ENCODE measurements around the gene SULF2. TPM values are rescaled to one million over a fixed set of nuclear protein-coding genes. Genes with fewer than 3 reads are reported as not detected.

SULF2 gene
- total RNA-seq, 1 donor, result 74.7 TPM

DNA sequence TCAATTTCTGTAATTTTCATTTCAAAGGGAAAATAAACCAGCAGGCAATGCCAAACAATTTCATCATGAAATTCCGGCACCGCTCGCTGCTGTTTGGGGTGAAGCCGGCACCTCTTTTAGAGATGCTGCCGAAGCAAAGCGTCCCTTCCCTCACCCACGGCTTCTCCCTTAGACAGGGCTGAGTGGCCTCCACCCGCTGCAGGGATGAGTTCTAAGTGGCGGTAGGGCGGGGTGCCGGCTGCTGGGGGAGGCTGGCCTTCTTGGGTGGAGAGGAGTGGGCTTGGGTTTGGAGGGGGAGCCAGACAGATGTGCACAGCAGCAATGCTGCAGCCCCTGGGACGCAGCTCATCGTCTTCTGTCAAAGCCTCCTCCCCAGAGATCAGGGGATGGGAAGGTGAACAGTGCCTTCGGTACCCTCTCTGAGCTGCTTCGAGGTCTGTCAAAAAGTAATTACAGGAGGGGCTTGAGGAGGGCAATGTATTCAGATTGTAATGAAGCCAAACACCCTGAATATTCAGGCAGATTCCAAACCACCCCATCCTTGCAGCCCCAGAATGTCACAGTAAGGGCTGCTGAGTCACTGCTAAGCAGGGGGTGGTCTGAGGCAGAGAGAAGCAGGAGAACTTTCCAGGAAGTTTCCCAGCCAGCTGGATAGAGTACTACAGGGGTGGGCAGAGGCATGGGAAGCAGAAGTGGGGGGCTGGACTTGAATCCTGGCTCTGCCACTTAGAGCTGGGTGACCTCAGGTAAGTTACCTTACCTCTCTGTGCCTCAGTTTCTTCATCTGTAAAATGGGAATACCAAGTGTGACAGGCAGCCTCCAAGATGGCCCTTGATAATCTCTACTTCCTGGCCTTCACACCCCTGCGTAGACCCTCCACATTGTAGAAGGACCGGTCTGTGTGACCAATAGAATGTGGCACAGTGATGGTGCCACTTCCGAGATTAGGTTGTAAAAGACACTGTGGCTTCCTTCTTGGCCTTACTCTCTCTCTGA, 96.6 kb downstream of the SULF2 start:
- no peaks in the 10 kb centered on the region for H3K27me3 ChIP-seq (ENCODE audit: insufficient read depth, low read length)
- no peak overlapping the region for H3K4me3 ChIP-seq (ENCODE audit: low read length)
- peaks cover 8% of the 10 kb centered on the region for H3K9me3 ChIP-seq (ENCODE audit: low read depth, low read length)
- no peaks in the 10 kb centered on the region for H3K4me1 ChIP-seq (ENCODE audit: insufficient read depth, low read length)

DNA sequence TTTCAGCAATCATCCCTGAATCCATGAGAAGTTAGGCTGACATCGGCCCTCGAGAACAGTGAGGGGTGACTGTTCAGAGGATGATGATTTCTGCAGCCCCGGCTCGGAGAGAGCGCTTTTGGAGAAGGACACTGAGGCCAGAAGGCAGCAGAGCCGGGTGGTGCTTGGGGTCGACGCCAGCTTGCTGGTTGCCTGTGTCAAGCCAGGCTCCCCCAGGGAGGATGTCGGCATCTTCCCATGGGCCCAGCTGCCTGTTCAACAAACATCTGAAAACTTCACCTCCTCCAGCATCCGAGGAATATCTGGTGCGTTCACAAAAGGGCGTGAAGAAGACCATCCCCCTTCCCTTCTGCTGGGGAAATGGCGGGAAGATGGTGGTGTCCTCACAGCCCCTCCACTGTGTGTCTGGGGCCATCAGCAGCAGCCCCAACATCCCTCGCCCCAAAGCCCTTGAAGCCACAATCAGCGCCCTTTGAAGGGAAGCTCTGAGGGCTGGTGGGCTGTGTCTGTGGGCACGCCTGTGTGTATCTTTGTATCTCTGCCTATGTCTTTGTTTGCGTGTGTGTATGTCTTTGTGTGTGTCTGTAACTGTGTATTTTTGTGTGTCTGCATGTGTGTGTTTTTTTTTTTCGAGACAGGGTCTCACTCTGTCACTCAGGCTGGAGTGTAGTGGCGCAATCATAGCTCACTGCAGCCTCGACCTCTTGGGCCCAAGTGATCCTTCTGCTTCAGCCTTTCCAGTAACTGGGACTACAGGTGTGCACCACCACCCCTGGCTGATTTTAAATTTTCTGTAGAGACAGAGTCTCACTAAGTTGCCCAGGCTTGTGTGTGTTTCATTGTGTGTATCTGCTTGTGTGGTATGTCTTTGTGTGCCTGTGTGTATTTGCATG, 97.9 kb downstream of the SULF2 start:
- no peak overlapping the region for H3K4me3 ChIP-seq (ENCODE audit: low read length)
- H3K27me3 ChIP-seq (ENCODE audit: insufficient read depth, low read length), result no peaks in the 10 kb centered on the region
- peaks cover 8% of the 10 kb centered on the region for H3K9me3 ChIP-seq (ENCODE audit: low read depth, low read length)
- no peaks in the 10 kb centered on the region for H3K4me1 ChIP-seq (ENCODE audit: insufficient read depth, low read length)

DNA sequence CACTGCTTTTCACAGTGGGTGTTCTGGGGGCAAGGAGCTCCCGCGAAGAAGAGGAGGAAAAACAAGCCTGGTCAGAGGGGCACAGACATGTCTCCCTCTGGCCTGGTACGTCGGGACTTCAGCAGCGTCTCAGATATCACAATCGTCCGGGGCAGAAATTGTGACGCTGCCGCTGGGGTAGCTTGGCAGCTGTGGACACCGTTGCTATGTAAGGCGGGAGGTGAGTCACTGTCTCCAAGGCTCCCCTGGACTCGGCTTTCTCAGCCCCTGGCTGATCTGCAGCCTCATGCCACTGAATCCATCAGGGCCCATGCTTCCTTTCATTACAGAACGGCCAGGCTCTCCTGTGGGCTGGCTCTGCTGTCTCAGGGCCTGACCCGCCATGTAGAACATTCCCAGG, 98.7 kb downstream of the SULF2 start:
- Histone ChIP-seq H3K27me3 (ENCODE audit: insufficient read depth, low read length) (no peaks in the 10 kb centered on the region), H3K4me3 (ENCODE audit: low read length) (no peak overlapping the region), H3K9me3 (ENCODE audit: low read depth, low read length) (peaks cover under 1% of the 10 kb centered on the region), H3K4me1 (ENCODE audit: insufficient read depth, low read length) (no peaks in the 10 kb centered on the region)

DNA sequence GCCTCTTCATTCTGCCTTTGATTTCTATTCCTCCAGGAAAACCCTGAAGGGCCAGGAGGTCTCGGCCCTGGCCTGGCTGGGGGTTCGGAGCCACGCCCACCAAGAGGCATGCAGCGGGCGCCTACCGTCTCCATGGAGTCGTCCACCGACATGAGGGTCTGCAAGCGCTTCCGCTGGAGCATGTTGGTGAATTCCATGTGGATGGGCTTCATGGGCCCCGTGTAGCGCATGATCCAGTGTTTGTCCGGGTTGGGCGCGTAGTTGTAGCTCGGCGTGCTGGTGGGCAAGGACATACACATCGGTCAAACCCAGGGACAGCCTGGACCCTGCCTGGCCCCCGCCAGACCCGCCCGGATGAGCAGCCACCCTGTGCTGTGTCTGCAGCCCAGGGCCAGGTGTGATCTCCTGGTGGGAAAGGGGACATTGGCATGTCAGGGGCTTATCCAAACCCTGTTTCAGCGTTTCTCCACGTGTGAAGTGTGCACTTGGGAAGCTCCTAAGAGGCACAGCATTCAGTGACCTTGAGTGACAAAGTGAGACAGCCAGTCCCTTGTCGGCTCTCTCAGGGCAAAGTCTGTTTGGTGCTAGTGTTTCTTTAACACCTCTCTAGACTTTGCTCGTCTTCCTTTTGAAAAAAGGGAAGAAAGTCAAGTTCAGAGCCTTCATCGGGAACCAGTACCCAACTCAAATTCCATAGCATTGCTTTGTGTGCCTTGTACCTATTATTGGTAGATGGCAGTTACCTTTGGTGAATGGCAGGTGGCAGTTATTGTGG, 100.8 kb downstream of the SULF2 start:
- Histone ChIP-seq H3K9me3 (ENCODE audit: low read depth, low read length) (no peaks in the 10 kb centered on the region), H3K27me3 (ENCODE audit: insufficient read depth, low read length) (no peaks in the 10 kb centered on the region), H3K4me1 (ENCODE audit: insufficient read depth, low read length) (no peaks in the 10 kb centered on the region), H3K4me3 (ENCODE audit: low read length) (no peak overlapping the region)

DNA sequence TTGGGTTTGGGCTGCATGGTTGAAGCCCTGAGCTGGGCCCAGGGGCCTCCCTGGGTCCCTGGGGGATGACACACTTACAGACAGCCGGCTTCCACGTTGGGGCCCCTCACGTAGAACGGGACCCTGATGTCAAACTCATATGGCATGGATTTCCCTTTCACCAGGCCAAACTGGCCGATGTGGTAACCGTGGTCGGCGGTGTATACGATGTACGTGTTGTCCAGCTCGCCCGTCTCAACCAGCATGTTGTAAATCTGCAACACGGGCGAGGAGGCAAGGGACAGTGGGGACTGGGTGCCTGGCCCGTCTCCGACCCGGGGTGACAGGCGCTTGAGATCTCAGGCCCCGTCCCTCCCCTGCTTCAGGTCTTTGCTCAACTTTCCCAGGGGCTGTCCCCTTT, 102.4 kb downstream of the SULF2 start:
- Histone ChIP-seq H3K4me3 (ENCODE audit: low read length) (no peak overlapping the region), H3K4me1 (ENCODE audit: insufficient read depth, low read length) (no peaks in the 10 kb centered on the region), H3K27me3 (ENCODE audit: insufficient read depth, low read length) (no peaks in the 10 kb centered on the region), H3K9me3 (ENCODE audit: low read depth, low read length) (no peaks in the 10 kb centered on the region)

DNA sequence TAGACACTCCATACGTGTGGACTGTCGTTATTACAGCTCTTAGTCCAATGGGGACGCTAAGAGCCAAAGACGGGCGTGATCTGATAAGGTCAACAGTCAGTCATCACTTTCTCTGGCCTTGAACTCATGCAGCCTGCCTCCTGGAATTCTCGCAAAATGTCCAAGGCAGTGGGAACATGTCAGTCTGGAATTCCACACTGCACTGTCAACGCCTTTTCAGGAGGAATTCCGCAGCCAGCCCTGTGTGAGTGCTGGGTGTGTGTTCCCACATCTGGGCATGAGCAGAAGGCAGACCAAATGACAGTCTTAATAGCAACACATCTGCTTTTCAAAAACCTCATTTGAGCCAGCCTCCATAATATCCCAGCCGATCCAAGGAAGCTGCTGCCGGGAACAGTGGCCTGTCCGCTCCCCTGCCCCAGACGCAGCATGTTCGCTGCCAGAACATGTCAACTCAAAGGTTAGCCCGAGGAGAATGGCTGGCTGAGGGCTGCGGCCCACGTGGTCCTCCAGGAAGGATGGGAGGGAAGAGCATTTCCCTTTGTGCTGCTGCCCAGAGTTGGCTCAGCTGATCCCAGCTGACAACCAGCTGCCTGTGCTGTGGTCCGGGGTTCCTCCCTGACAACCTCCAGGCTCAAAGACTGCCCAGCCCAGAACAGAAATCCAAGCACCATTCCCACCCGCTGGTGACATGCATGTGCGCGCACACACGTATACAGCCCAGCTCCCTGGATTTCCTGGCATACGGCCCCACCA, 103.1 kb downstream of the SULF2 start:
- Histone ChIP-seq H3K9me3 (ENCODE audit: low read depth, low read length) (no peaks in the 10 kb centered on the region), H3K4me3 (ENCODE audit: low read length) (no peak overlapping the region), H3K4me1 (ENCODE audit: insufficient read depth, low read length) (no peaks in the 10 kb centered on the region), H3K27me3 (ENCODE audit: insufficient read depth, low read length) (no peaks in the 10 kb centered on the region)

DNA sequence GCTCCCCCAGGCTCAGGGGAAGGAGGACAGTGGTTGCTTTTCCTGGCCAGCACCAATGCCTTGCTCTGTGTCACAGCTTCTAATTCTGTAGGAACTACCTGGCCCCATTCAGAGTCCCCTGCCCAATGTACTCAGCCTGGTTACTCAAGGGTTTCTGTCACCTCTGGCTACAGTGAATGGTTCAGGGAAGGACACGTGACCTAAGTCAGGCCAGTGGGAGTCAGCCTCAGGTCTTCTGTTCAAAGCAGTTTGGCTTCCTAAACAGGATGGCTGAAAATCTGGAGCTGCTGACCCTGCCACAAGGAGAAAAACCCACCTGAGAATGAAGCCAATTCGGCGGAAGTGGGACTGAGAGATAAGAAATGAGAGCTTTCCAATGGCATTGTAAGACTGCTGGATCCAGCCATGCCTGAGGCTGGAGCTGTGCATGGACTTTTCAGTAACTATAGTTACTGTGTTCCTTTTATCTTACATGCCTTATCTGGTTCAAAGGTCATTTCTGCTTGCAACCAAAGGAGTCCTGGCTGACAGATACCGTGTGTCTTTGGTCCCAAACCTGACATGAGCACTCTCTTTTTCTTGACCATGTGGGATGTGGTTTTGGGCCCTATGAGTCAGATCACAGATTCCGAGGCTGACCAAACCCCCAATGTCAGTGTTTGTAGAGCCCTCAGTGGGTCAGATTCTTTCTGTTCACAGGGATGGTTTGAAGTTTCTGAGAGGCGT, 104.3 kb downstream of the SULF2 start:
- Histone ChIP-seq H3K4me1 (ENCODE audit: insufficient read depth, low read length) (no peaks in the 10 kb centered on the region), H3K9me3 (ENCODE audit: low read depth, low read length) (no peaks in the 10 kb centered on the region), H3K27me3 (ENCODE audit: insufficient read depth, low read length) (no peaks in the 10 kb centered on the region), H3K4me3 (ENCODE audit: low read length) (no peak overlapping the region)

DNA sequence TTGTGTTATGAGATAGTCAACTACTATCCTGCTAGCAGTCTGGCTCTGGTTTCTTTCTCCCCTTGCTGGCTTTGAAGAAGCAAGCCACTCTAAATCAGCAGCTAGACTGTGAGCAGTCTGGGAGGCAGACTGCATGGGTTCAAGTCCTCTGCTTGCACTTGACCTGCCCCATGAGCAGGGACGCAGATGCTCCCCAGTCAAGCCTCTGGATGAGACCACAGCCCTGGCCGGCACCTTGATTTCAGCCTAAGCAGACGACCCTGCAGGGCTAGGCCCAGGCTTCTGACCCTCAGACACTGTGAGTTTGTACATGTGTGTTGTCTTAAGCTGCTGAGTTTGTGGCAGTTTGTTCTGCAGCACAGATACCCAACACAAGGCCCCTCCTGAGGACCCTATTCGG, 105.8 kb downstream of the SULF2 start:
- H3K4me3 ChIP-seq (ENCODE audit: low read length), result no peak overlapping the region

DNA sequence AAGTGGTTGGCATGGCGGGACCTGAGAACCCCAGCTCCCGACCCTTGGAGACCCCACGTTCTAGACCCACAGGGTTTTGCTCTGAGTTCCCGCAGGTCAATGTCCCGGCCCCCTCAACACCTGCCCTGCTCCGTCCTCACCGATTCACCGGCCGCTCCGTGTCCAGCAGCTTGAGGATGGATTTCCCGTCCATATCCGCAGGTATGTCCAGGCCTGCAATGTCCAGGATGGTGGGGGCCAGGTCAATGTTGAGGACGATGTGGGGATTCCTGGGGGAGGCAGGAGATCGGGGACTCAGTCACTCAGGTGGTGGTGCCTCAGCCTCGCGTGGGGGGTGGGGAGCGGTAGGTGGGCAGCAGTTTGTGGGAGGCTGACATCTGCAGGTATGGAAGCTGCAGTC, 106.7 kb downstream of the SULF2 start:
- H3K4me1 ChIP-seq (ENCODE audit: insufficient read depth, low read length), result no peaks in the 10 kb centered on the region
- no peaks in the 10 kb centered on the region for H3K27me3 ChIP-seq (ENCODE audit: insufficient read depth, low read length)
- H3K9me3 ChIP-seq (ENCODE audit: low read depth, low read length), result no peaks in the 10 kb centered on the region

More for the DNA sequence above, 105.8 kb downstream of the SULF2 start:
- H3K27me3 ChIP-seq (ENCODE audit: insufficient read depth, low read length), result no peaks in the 10 kb centered on the region
- no peaks in the 10 kb centered on the region for H3K4me1 ChIP-seq (ENCODE audit: insufficient read depth, low read length)
- H3K9me3 ChIP-seq (ENCODE audit: low read depth, low read length), result no peaks in the 10 kb centered on the region

DNA sequence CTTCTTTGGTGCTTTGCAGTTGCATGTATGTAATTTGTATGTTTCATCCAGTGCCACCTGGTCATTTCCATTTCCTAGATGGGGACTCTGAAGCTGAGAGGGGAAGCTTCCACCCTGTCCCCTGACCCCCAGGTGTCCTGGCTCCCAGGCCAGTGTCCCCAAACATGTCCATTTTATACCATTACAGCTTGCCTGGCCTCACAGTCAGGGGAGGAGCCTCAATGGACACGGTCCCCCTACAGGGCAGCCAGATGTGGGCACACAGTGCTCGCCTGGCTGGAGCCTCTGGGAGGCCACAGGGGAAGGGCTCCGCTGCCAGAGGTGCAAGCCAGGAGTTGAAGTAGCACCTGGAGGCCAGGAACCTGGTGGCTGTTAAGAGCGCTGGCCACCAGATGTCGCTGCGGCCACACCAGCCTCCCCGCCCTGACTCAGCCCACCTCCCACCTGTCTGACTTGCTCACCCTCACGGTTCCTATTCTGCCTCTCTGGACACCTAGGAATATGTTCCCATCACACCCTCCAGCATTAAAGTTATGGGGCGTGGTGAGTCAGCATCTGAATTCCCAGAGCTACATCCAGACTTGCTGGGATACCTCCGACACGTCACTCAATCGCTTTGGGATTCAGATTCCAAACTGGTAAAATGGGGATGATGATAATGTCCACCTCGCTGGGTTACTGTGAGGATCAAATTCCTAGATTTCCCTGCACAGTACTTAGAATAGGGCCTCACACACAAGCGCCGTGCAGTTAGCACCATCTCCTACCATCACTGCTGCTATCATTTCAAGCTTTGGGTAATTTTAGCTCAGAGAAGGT, 107.4 kb downstream of the SULF2 start:
- H3K4me3 ChIP-seq (ENCODE audit: low read length), result no peak overlapping the region
- no peaks in the 10 kb centered on the region for H3K4me1 ChIP-seq (ENCODE audit: insufficient read depth, low read length)
- H3K9me3 ChIP-seq (ENCODE audit: low read depth, low read length), result no peaks in the 10 kb centered on the region
- H3K27me3 ChIP-seq (ENCODE audit: insufficient read depth, low read length), result no peaks in the 10 kb centered on the region

More for the DNA sequence above, 106.7 kb downstream of the SULF2 start:
- no peak overlapping the region for H3K4me3 ChIP-seq (ENCODE audit: low read length)

DNA sequence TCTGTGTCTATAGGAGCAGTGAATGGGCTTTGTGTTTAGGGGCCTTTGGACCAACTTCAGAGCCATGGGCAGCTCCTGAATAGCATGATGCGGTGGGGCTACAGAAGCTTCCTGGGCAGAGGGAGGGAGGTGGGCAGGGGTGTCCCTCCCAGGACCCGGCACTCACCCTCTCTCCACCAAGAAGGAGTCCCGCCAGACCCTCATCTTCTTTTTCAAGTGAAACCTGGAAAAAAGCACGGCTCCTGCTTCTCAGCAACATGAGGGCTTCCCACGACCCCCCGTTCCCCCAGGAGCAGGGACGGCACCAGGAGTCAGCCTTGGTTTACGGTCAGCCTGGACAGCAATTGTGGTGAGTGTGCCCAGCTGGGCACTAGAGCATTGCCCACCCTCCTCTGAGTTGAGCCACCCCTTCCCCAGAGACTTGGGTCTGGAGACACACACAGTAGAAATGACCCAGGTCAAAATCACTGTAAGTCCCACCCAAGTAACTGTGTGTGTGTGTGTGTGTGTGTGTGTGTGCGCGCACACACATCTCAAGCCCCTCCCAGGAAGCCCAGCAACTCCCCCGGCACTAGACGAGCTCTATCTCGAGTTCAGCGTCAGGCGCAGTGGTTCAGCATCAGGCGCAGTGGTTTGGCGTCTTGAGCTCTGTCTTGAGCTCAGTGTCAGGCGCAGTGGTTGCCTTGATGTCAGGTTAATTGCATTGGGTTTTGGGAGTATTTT, 108.2 kb downstream of the SULF2 start:
- Histone ChIP-seq H3K4me1 (ENCODE audit: insufficient read depth, low read length) (no peaks in the 10 kb centered on the region), H3K27me3 (ENCODE audit: insufficient read depth, low read length) (no peaks in the 10 kb centered on the region), H3K4me3 (ENCODE audit: low read length) (no peak overlapping the region), H3K9me3 (ENCODE audit: low read depth, low read length) (no peaks in the 10 kb centered on the region)

DNA sequence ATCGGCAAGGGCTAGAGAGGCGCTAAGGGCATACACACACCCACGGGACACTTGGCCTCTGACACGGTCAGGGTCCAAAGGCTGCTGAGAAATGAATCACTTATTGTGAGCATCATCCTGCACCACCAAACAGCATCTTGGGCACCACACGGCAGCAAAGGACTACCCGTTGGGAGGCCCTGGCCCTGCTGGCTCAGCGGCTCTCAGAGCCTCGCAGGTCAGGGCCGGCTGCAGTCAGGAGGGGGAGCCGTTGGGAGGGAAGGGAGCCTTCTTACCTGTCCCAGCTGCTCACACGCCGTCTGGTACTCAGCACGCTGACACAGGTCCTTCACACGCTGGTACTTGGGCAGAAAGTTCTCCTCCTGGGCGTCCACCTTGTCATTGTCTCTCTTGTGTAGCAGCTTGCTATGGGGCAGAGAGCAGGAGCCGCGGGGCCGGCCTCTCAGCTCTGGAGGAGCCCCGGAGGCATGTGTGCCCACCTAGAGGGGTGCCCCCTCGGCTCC, 109.0 kb downstream of the SULF2 start:
- Histone ChIP-seq H3K4me1 (ENCODE audit: insufficient read depth, low read length) (no peaks in the 10 kb centered on the region), H3K27me3 (ENCODE audit: insufficient read depth, low read length) (no peaks in the 10 kb centered on the region), H3K9me3 (ENCODE audit: low read depth, low read length) (no peaks in the 10 kb centered on the region), H3K4me3 (ENCODE audit: low read length) (no peak overlapping the region)

Data from mononuclear cell (primary cell).